Stimulated activated CD8-positive, alpha-beta memory T cell treated with anti-CD3 and anti-CD28 coated beads, Interleukin-4, amount 100 ng/mL, for 4 hours (primary cell): Measurements from ENCODE around the gene CNTNAP1.

Source experiments
- DNase-seq, 2 donors: peaks; one replicate each; pipeline ENCODE4 v3.0.0-alpha.2; 2020; ENCODE audit warnings: low read depth in 2 of 2, low spot score in 1 of 2

The CNTNAP1 gene

DNA sequence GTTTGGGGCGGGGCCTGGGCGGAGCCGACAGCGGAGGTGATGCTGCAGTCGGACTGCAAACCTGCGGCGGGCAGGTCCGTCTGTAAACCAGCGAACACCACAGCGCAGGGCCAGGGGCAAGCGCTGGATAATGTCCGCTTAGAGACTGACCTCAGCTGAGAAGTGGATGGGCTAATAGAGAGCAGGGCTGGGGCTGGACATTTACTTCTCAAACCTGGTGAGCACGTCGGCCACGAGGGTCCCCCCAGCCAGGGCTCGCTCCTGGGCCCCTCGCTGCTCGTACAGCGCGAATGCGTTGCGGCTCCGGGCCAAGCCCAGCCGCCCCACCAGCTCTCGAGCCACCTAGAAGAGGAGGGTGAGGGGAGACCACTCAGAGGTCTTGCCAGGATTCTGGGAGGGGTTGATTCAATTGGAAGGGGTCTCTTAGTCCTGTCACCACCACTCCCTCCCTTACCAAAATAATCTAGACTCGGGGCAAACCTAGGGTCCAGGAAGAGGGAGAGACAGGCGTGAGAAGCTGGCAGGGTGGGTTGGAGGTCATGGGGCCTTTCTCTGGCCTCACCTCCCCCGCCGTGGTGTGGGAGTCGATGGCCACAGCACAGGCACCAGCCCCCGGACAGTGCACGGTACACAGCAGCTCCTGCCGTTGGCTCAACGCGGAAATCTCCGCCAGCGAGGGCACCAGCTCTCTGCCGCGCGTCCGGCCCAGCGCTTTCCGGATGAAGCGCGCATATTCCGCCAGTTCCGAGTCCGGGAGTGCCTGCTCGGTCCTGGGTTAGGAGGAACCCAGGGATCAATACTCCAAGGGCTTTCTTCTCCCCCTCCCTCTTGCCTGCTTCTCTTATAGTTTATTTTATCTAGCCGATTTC, 11.3 kb upstream of the CNTNAP1 start:
- no peak for DNase-seq

DNA sequence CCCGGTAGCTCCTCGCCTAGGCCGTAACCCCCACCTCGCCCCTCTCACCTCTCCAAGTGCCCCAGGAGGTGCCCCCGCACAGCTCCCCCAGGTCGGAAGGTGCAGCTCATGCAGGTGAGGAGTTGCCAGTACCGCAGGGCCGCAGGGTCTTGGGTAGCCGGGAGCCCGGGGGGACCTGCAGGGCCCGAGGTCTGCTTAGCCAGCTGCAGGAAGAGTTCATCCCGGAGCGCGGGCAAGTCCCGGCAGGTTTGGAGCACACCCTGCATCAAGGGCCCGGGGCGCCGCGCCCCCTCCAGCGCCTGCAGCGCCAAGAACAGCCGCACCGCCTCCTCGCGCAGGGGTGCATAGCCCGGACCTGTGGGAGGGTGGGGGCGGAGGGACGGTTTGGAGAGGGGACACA, 10.3 kb upstream of the CNTNAP1 start:
- DNase-seq = no peak

DNA sequence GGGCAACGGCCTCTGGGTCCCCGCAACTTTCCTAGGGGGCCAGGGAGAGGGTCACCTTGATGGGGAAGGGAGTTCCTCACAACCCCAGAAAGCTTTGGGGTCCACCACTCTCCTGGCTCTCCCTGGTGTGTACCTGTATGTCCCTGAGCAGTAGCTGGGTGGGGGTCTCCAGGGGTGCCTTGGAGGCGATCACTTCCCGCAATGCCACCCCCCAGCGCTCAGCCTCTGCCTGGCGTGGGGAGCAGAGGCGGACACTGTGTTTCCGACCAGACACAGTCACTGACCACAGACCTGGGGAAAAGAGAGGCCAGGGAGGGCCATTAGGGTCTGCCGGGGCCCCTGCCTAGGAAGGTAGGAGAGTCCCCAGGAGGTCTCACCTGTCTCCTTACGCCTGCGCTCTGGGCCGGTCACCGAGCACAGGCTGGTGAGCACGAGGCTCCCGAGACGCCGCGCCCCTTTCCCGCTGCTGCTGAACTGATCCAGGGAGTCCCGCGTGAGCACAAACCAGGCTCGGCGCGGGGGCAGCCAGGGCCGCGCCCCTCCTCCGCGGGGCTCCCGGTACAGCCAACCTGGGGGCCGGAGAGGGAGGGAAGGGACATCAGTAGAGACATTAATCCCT, 9.0 kb upstream of the CNTNAP1 start:
- DNase-seq = no peak

DNA sequence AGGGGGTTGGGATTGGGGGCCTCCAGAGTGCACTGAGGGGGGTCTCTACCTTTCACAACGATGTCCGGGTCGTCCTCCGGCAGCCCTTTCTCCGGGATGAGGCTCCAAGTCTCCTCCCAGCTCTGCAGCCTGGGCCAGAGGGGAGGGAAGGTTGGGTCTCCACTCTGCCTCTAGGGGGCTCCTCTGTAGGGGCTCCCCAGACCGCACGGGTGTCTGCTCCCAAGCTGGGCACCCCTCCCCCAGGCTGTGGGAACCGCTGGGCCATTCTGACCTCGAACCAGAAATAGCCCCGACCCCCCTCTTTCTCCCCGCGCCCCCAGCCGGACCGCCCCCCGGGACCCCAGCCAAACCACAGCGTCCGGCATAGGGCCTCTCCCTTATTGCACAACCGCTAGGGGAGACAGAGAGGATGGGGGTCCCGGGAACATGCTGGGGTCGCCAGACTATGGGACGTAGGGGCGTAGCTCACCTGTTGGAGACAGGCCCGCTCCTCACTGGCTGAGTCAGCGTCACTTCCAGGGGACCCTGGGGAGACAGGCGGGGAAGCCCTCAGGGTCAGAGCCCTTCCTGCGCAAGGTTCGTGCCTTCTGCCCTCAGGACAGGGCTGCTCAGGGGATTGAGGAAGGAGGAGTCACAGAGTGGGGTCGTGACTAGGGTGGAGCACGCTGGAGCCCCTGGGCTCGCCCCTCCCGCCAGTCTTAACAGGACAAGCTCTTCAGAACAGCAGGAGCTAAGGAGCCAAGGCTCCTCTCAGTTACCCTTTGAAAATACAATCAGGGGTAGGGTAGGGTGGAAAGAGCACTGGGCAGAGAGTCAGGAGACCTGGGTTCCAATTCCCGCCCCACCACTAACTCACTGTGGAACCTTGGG, 8.2 kb upstream of the CNTNAP1 start:
- DNase-seq = no peak

DNA sequence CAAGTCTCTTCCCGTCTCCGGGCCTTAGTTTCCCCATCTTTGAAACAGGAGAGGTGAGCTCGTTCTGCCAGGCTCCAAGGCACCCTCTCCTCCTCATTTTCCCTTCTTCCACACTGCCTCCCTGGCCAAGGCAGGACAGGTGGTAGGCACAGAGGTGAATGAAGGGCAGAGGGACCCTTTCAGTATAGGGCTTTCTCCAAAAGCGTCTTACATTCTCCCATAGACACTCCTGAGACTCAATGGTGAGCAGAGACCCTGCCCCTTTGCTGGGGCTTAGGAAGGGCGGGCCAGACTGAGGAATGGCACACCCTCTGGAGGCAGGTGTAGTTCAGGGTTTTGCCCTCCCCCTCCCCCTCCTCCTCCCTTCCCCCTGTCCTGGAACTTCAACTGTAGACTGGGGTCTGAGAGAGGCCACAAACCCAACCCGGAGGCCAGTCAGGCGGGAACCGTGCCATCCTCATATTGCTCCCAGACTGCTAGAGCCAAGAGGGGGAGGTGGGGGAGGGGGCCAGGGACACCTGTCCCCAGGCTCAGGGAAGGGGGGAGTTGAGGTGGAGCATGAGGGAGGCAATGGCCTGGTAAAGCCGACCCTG, 7.5 kb upstream of the CNTNAP1 start:
- DNase-seq = no peak

DNA sequence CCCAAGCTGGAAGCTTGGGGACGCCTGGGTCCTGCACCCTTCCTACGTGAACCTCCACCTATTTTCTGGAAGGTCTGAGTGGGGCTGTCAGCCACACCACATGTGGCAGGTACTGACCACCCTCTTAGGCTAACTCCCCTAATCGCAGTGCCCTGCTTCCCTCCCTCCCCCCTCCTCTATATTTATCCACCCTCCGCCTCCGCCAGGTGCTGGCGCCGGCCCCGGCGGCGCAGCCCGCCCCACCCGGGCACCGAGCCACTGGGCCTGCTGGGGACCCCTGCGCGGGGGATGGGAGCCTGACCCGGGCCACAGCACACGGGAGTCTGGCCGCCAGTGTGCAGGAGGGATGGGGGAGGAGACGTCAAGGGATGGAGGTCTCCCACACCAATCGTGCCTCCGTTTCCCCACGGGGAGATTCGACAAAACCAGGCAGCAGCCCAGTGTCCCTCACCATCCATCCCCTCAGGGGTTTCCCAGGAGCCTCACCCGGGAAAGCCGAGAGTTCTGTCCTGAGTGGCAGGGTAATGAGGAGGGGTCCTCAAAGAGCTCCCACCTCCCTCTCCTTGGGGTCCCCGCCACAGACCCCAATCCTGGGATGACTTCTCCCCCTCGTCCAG, 6.9 kb upstream of the CNTNAP1 start:
- no peak for DNase-seq

DNA sequence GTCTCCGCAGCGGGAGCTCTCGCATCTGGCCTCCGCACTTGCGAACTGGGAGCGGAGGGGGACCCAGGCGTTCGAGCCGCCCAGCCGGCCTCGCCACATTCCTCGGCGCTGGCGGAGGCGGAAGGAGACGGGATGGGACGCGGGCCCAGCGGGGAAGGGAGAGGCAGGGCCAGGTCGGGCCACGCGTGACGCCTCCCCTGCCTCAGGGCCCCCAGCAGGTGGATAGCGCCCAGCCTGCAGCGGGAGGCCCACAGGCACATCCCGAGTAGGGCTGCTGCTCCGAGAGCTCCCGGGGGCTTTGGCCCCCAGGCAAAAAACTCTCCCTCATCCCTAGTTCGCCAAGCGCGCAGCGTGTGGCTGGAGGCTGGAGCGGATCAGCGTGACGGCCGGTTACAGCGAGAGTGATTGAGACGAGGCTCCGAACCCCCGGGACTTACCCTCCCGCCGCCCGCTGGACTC, 6.3 kb upstream of the CNTNAP1 start:
- no peak for DNase-seq

DNA sequence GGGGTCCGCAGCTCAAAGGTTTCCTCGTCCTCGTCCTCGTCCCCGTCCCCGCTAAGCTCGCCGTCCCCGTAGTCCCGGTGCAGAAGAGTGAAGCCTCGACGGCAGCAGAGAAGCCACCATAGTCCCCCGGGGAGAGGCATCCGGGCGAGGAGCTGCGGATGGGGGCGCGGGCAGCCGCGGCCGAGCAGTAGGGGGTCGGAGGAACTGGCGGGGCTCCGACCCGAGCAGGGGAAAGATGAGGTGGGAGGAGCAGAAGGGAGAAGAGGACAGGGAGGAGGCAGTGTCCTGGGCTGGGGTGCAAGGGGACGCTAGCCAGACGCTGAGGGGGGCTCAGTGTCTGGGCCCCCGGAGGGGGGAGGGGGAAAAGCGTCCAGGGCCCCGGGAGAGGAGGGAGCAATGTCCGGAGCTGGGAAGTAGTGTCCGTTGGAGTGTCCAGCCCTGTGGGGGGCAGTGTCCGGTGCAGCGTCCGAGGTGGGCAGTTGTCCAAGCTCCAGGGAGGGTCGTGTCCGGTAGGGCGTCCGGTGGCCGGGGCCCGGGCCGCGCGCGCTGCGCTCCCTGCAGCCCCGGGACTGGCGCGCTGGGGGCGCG, 5.8 kb upstream of the CNTNAP1 start, which contains the start of gene PLEKHH3:
Gene PLEKHH3 (minus strand): TSS at position 571 of the 588 bp plus-strand sequence. CDS start 431 bp downstream, at position 140.
- DNase-seq = no peak

DNA sequence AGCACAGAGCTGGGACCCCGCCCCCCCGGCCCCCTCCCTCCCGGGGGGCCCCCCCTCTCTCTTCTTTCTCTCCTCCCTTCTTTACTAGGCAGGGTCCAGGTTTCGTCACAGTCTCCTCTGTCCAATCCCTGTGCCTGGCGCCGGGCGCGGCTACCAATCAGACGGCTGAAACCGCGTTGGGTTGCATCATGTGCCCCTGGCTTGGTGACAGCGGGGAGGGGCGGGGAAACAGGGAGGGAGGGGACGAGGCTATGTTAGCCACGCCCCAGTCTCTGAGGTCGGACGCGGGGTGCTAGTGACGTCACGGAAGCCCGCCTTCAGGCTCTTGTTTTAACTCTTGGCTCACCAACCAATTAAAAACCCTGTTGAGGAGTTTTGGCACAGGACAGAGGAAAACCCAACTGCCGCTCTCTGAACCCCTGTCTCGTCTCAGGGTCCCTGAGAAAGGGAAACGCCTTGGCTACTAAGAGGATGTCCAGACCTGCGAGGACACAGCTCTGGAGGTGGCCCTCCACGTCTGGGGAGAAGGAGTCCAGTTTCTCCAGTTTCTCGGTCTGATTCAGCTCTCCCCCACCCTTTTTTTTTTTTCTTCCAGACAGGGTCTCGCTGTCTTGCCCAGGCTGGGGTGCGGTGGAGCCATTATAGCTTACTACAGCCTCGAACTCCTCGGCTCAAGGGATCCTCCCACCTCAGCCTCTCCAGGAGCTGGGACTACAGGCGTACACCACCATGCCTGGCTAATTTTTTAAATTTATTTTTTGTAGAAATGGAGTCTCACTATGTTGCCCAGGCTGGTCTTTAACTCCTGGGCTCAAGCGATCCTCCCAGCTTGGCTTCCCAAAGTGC, 5.1 kb upstream of the CNTNAP1 start:
- DNase-seq = peak; percentile 96 to 97

DNA sequence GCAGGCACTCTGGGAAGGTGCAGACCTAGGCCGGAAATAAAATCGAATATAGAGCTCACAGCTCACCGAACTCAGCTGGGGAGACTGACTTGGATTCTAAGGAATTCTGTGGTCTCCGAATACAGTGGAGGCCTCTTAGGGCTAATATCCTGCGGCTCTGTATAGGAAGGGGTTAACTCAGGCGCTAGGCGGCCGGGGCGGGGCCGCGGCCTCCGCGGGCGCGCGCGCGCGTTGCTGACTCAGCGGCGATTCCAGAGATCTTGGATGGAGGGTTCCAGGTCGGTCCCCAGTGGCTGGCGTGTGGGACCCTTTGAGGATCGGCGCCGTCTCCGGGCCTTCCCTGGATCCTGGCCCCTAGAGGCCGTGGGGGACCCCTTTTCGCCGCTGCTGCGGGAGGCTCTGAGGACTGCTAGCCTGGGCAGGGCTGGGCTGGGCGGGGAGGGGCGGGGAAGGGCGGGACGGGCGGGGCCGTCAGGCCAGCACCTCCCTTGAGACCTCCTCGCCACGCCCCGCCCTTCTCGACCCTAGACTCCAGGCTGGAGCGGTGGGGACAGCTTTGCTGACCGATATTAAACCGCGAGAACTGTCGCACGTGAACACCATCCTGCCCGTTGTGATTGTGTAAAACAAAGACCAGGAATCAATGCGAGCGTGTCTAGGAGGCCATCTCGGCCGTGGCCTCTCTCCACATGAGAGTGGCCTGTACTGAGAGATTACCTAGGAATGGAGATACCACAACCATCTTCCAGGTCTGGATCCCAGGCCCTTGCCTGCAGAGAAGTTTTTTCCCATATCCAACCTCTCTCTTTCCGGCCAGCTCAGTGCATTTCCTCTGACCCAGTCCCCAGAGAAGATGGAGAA, 4.2 kb upstream of the CNTNAP1 start:
- peak in 1 of 2 donors; percentile 45 for DNase-seq

DNA sequence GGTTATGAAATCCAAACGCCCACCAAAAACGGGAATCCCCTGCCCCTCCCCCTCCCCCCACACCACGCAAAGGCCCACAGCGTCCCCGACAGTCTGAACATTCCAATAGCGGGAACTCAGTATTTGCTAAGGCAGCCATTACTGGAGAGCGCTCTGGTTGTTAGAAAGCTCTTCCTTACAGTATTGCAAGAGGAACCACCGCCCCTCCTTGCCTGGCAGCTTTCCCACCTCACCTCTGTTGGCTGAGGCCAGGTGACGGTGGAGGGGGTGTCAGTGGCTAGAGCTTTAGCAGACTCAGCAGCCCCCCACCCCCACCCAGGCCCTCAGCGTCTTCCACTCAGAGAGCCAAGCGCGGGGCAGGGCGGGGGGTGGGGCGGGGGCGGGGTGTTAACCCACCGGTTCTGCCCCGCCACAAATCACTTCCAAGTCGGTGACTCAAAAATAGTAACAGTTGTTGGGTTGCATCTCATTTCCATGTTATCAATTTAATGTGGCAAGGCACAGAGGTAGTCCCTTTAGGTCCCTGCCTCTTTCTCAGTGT, 3.3 kb upstream of the CNTNAP1 start:
- DNase-seq = no peak

DNA sequence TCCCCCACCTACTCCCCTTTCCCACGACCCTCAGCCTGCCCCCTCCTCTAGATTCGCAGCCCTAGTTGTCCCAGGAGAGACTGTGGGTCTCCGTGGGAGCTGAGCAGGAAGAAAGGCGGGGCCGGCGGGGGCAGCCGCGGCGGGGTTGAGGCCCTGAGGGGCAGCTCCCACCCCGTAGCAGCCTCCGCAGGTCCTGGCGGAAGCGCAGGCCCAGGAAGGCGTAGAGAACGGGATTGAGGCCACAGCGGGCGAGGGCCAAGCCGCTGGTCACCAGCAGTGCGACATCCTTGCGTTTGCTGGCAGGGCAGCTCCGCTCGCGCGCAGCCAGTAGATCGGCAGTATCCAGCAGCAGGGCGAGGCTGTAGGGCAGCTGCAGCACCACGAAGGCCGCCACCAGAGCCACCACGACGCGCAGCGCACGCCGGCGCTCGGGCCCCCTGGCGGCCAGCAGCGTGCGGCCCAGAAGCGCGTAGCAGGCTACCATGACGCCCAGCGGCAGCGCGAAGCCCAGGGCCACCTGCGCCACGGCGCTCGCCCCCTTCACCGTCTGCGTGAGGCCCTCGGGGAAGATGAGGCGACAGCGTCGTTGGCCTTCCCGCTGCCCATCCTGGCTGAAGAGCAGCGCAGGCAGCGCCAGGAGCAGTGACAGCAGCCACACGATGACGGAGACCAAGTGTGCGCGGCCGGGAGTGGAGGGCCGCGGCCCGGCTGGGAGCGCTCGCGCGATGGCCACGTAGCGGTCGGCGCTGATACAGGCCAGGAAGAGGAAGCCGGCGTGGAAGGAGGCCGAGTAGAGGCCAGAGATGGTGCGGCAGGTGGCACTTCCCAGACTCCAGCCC, 2.6 kb upstream of the CNTNAP1 start:
- DNase-seq = peak in 1 of 2 donors; percentile 41

DNA sequence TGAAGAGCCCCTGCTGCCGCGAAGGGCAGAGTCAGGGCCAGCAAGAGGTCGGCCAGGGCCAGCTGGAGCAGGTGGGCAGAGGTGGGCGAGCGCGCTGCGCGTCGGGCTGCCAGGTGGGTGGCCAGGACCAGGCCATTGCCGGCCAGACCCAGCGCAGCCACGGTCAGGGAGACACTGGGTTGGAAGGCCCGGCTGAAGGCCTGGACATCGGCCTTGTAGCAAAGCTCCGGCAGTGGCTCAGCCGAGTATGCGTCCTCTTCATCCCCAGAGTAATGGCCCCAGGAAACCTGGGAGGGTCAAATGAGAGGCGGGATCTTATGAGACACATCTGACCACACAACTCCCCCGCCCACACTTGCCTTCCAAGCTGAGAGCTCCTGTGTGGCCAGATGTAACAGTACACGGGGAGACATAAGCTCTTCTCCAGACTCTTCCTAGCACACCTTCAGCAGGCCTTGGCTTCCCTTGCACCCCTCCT, 2.0 kb upstream of the CNTNAP1 start:
- DNase-seq = no peak

DNA sequence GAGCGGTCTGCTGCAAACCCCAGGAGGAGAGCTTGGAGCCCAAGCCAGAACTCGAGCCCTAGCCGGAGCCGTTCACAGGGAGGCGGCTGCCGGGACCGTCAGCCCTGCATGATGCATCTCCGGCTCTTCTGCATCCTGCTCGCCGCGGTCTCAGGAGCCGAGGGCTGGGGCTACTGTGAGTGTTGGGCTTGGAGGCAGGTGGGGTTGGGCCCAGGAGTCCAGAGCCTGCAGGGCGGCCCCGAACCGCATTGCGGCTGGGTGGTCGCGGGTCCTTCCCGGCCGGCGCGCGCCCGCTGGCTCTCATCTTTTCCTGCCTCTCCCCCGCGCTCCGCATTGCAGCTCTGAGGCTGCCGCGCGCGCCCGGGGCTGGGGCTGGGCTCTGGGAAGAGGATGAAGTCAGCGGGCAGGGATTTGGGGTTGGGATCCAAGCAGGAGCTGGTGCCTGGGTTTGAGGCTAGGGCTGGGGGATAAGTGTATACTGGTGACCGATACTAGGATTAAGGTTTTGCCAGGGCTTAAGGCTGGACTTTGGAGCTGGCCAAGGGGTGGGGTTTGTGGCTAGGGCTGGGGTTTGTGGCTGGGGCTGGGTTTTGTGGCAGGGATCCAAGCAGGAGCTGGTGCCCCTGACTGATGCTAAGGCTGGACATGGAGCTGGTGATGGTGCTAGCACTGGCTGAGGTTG, 532 bp downstream of the CNTNAP1 start:
- no peak for DNase-seq

DNA sequence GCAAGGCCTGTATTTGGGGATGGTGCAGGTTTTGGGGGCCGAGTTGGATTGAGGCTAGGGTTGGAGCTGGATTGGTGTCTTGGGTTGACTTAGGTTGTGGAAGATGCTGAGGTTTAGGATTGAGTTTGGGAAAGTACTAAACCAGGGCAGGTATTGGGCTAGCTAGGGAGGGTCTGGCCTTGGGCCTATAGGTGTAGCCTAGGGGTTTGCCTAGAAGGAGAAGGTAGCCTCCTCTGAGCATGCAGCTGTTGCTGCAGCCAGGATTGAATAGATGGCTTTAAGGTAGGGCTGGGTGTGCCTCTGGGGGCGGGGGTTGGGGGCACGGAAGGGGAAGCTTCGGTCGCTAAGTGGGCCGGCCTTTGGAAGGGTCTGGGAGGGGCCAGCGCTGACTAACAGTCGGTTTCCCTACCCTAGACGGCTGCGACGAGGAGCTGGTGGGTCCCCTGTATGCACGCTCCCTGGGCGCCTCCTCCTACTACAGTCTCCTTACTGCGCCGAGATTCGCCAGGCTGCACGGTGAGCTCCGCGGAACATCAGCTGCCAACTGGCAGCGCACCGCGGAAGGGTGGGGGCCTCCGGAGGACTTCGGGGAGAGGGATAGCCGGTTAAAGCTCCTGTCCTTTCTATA, 1.2 kb downstream of the CNTNAP1 start:
- no peak for DNase-seq

DNA sequence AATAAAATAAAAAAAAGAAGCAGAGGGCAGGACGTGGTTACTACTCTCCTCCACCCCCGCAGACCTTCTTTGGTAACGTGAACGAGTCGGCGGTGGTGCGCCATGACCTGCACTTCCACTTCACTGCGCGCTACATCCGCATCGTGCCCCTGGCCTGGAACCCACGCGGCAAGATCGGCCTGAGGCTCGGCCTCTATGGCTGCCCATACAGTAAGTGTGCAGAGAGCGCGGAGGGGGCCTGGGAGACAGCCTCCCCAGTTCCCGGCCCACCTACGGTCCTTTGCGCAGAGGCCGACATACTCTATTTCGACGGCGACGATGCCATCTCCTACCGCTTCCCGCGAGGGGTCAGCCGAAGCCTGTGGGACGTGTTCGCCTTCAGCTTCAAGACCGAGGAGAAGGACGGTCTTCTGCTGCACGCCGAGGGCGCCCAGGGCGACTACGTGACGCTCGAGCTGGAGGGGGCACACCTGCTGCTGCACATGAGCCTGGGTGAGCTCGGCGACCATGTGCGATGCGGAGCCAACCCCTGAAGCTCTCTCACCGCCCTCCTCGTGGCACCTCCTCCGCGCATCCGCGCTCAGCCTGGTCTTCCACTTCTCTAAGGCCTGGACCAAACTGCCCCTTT, 2.7 kb downstream of the CNTNAP1 start:
- DNase-seq = no peak
